ENCODE results near the gene LCE4A.
"Not testable (repeated sequence)": the region's sequence is repeated elsewhere in the genome, so short reads cannot be mapped to it uniquely, and the experiment has no call there.

LCE4A gene

GRCh38 chr1:152707860-152708259 lies at the start of gene LCE4A:
Gene LCE4A, plus strand, starts transcription at chr1:152708160. Its CDS starts 916 bp downstream, at chr1:152709076.
- no peak for DNase-seq (ENCODE audit: low spot score)
- no peak for TF ChIP-seq CTCF (IDR thresholded peaks at IDR 0.05; ENCODE audit: extremely low read depth, missing control alignments)

GRCh38 chr1:152658649-152659048 lies 49.3 kb upstream of the LCE4A start:
- no peak for DNase-seq (ENCODE audit: low spot score)

GRCh38 chr1:152663098-152663497 lies 44.9 kb upstream of the LCE4A start, which contains the start of gene LCE2D:
Gene LCE2D, plus strand, starts transcription at chr1:152663380. Its CDS starts 726 bp downstream, at chr1:152664106.
- TF ChIP-seq CTCF (IDR thresholded peaks at IDR 0.05; ENCODE audit: extremely low read depth, missing control alignments), result no peak
- no peak for DNase-seq (ENCODE audit: low spot score)

More at GRCh38 chr1:152658649-152659048, 49.3 kb upstream of the LCE4A start:
- no peak for TF ChIP-seq CTCF (IDR thresholded peaks at IDR 0.05; ENCODE audit: extremely low read depth, missing control alignments)

GRCh38 chr1:152666171-152666570 lies 41.8 kb upstream of the LCE4A start:
- DNase-seq (ENCODE audit: low spot score), result not testable (repeated sequence)

GRCh38 chr1:152667648-152668047 lies 40.3 kb upstream of the LCE4A start:
- no peak for TF ChIP-seq CTCF (IDR thresholded peaks at IDR 0.05; ENCODE audit: extremely low read depth, missing control alignments)
- DNase-seq (ENCODE audit: low spot score), result no peak

- TF ChIP-seq CTCF (IDR thresholded peaks at IDR 0.05; ENCODE audit: extremely low read depth, missing control alignments), result no peak
Measured at GRCh38 chr1:152673016-152673415, 34.9 kb upstream of the LCE4A start.

GRCh38 chr1:152674983-152675382 lies 33.0 kb upstream of the LCE4A start, which contains the start of gene LCE2C:
Gene LCE2C, plus strand, starts transcription at chr1:152675279. Its CDS starts 737 bp downstream, at chr1:152676016.
- DNase-seq (ENCODE audit: low spot score), result not testable (repeated sequence)

More at GRCh38 chr1:152673016-152673415, 34.9 kb upstream of the LCE4A start:
- no peak for DNase-seq (ENCODE audit: low spot score)

- no peak for DNase-seq (ENCODE audit: low spot score)
- TF ChIP-seq CTCF (IDR thresholded peaks at IDR 0.05; ENCODE audit: extremely low read depth, missing control alignments), result no peak
Measured at GRCh38 chr1:152679459-152679858, 28.5 kb upstream of the LCE4A start.

Measured in GM20000 (cell line).